ENCODE results near the gene RAMACL. TPM values are rescaled to one million over a fixed set of nuclear protein-coding genes. Genes with fewer than 3 reads are reported as not detected.

The RAMACL gene
- total and polyA plus RNA-seq, 4 donors = 0.30 to 17.6 (median 4.3) TPM

DNA sequence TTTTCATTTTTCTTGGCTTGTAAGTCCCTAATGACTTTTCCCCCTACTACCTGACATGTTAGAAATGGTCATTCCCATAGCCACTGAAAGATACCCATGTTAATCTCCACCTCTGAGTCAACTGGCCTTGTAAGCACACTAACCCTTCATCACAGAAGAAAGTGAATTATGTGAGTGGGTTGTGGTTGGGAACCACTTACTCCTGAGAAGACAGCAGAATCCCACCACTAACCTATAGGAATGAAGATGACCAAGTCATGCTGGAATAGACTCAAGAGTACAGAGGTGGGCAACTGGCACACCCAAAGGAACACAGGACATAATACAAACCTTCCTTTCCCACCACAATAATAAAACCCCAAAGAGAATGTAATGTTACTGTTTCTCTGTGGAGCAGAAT is 30.1 kb downstream of the RAMACL start:
- no peak for DNase-seq
- ATAC-seq (ENCODE audit: insufficient read depth, low FRiP score) = no peak
- Histone ChIP-seq H3K9ac (ENCODE audit: insufficient read depth in 1 of 2, low read length in 2 of 2) (no peak overlapping the region), H3K9me3 (ENCODE audit: control insufficient read depth in 4 of 4, insufficient read depth in 3 of 4, low read length in 3 of 4) (peaks cover 0 to 4% (median 2%) of the 10 kb centered on the region in 4 donors), H3K36me3 (ENCODE audit: control insufficient read depth in 4 of 4, insufficient read depth in 4 of 4, low read length in 4 of 4) (peaks cover 0 to 2% (median 0%) of the 10 kb centered on the region in 4 donors), H3K27ac (ENCODE audit: low read depth in 1 of 2, low read length in 1 of 2) (peak overlapping the region; percentile 82 to 91), H3K27me3 (ENCODE audit: control insufficient read depth in 3 of 3, insufficient read depth in 3 of 3, low read length in 2 of 3) (no peaks in the 10 kb centered on the region), H3K4me3 (no peak overlapping the region), H3K4me1 (ENCODE audit: control insufficient read depth in 5 of 5, insufficient read depth in 5 of 5, low read length in 5 of 5) (peaks cover 0 to 39% (median 0%) of the 10 kb centered on the region in 5 donors)
- TF ChIP-seq, protein P1, sequence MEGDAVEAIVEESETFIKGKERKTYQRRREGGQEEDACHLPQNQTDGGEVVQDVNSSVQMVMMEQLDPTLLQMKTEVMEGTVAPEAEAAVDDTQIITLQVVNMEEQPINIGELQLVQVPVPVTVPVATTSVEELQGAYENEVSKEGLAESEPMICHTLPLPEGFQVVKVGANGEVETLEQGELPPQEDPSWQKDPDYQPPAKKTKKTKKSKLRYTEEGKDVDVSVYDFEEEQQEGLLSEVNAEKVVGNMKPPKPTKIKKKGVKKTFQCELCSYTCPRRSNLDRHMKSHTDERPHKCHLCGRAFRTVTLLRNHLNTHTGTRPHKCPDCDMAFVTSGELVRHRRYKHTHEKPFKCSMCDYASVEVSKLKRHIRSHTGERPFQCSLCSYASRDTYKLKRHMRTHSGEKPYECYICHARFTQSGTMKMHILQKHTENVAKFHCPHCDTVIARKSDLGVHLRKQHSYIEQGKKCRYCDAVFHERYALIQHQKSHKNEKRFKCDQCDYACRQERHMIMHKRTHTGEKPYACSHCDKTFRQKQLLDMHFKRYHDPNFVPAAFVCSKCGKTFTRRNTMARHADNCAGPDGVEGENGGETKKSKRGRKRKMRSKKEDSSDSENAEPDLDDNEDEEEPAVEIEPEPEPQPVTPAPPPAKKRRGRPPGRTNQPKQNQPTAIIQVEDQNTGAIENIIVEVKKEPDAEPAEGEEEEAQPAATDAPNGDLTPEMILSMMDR (IDR thresholded peaks at IDR 0.05; ENCODE audit: control extremely low read depth, extremely low read depth) = no peak

DNA sequence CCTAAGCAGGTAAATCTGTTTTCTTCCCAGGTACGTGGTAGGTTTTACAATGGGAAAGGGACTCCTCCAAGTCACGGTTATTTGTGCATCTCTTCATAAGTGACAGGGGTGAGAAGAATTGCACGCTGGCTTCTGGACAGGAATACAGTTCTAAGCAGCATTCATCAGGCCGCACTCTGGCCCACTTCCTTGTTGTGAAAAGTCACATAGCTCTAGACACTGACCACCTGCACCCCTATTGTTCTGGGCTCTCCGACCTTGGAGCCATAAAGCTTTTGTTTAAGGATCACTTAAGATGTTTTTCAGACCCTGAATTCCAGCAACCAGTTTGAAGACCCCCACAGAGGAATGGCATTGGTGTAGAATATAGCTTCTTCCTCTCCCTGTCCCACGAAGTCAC is 31.4 kb downstream of the RAMACL start:
- peaks cover 0 to 3% (median 0%) of the 10 kb centered on the region in 4 donors for H3K36me3 ChIP-seq (ENCODE audit: control insufficient read depth in 4 of 4, insufficient read depth in 4 of 4, low read length in 4 of 4)
- ATAC-seq (ENCODE audit: insufficient read depth, low FRiP score) (no peak), DNase-seq (peak in 1 of 3 donors; percentile 47)
- H3K9ac ChIP-seq (ENCODE audit: insufficient read depth in 1 of 2, low read length in 2 of 2) = no peak overlapping the region
- H3K4me1 ChIP-seq (ENCODE audit: control insufficient read depth in 5 of 5, insufficient read depth in 5 of 5, low read length in 5 of 5) = peaks cover 0 to 39% (median 0%) of the 10 kb centered on the region in 5 donors
- H3K27me3 ChIP-seq (ENCODE audit: control insufficient read depth in 3 of 3, insufficient read depth in 3 of 3, low read length in 2 of 3) = no peaks in the 10 kb centered on the region
- 73 to 84% methylated on average over 6 of the region's 6 CpGs for WGBS, 2 donors
- TF ChIP-seq, protein P1 (IDR thresholded peaks at IDR 0.05; ENCODE audit: control extremely low read depth, extremely low read depth) = no peak
- H3K9me3 ChIP-seq (ENCODE audit: control insufficient read depth in 4 of 4, insufficient read depth in 3 of 4, low read length in 3 of 4) = peaks cover 0 to 4% (median 2%) of the 10 kb centered on the region in 4 donors
- peak overlapping the region; percentile 38 to 91 for H3K27ac ChIP-seq (ENCODE audit: low read depth in 1 of 2, low read length in 1 of 2)
- no peak overlapping the region for H3K4me3 ChIP-seq

DNA sequence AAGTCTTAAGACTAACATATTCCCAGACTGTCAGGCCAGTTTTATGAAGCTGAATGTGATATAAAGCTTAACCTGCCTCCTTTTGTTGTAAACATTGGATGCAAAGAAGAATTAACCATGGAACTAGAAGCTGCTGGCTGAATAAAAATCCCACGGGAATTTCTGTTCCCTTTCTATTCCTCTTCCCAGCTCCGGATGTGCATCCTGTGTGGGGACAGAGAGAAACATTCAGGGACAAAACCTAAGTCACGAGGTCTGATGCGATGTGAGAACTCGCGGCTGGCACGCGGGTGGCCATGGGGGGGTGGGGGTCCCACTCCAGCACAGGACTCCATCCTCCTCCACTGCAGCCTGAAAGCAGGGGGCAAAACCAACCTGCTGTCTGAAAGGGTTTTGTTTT is 32.2 kb downstream of the RAMACL start:
- Histone ChIP-seq H3K9ac (ENCODE audit: insufficient read depth in 1 of 2, low read length in 2 of 2) (no peak overlapping the region), H3K4me1 (ENCODE audit: control insufficient read depth in 5 of 5, insufficient read depth in 5 of 5, low read length in 5 of 5) (peaks cover 0 to 39% (median 0%) of the 10 kb centered on the region in 5 donors), H3K9me3 (ENCODE audit: control insufficient read depth in 4 of 4, insufficient read depth in 3 of 4, low read length in 3 of 4) (peaks cover 0 to 1% (median 0%) of the 10 kb centered on the region in 4 donors), H3K36me3 (ENCODE audit: control insufficient read depth in 4 of 4, insufficient read depth in 4 of 4, low read length in 4 of 4) (peaks cover 0 to 3% (median 0%) of the 10 kb centered on the region in 4 donors), H3K27ac (ENCODE audit: low read depth in 1 of 2, low read length in 1 of 2) (peak overlapping the region; percentile 38 to 68), H3K27me3 (ENCODE audit: control insufficient read depth in 3 of 3, insufficient read depth in 3 of 3, low read length in 2 of 3) (no peaks in the 10 kb centered on the region), H3K4me3 (no peak overlapping the region)
- DNase-seq (peak in 2 of 3 donors; percentile 44 to 68), ATAC-seq (ENCODE audit: insufficient read depth, low FRiP score) (no peak)
- WGBS, 2 donors = 68 to 87% methylated on average over 8 of the region's 8 CpGs
- TF ChIP-seq, protein P1 (IDR thresholded peaks at IDR 0.05; ENCODE audit: control extremely low read depth, extremely low read depth) = no peak
